H9 (cell line): ENCODE measurements around the gene MTA1. TPM values are rescaled to one million over a fixed set of nuclear protein-coding genes. Genes with fewer than 3 reads are reported as not detected.

Experiments used
- DNase-seq: peaks from one replicate; pipeline ENCODE4 v3.0.0-alpha.2; 2017
- H2AFZ ChIP-seq: one replicate; pipeline ENCODE4 v1.6.1; 2013; ENCODE audit warnings: mild to moderate bottlenecking, low read length, control low read depth, moderate library complexity
- H2AK5ac ChIP-seq: 2 replicates; pipeline ENCODE4 v1.6.1; 2013; ENCODE audit warnings: low read length, control low read depth, mixed read lengths; ENCODE audit not compliant: insufficient read length
- H2BK120ac ChIP-seq: one replicate; pipeline ENCODE4 v1.6.1; 2013; ENCODE audit warnings: low read depth, mild to moderate bottlenecking, low read length, control low read depth, inconsistent platforms; ENCODE audit not compliant: poor library complexity, severe bottlenecking
- H2BK12ac ChIP-seq: 2 replicates; pipeline ENCODE4 v1.6.1; 2013; ENCODE audit warnings: low read length, control low read depth, mixed read lengths, low read depth; ENCODE audit not compliant: insufficient read length
- H2BK15ac ChIP-seq: 2 replicates; pipeline ENCODE4 v1.6.1; 2013; ENCODE audit warnings: low read depth, low read length, control low read depth
- H2BK20ac ChIP-seq: one replicate; pipeline ENCODE4 v1.6.1; 2013; ENCODE audit warnings: low read depth, mild to moderate bottlenecking, low read length, control low read depth, inconsistent platforms; ENCODE audit not compliant: poor library complexity, severe bottlenecking
- H2BK5ac ChIP-seq: 2 replicates; pipeline ENCODE4 v1.6.1; 2013; ENCODE audit warnings: low read length, control low read depth, mixed read lengths; ENCODE audit not compliant: insufficient read length
- H3K14ac ChIP-seq: 2 replicates; pipeline ENCODE4 v1.6.1; 2013; ENCODE audit warnings: low read length, control low read depth; ENCODE audit not compliant: insufficient read depth
- H3K18ac ChIP-seq: 2 replicates; pipeline ENCODE4 v1.6.1; 2013; ENCODE audit warnings: low read depth, mild to moderate bottlenecking, mixed read lengths, low read length, control low read depth; ENCODE audit not compliant: insufficient read length
- H3K23ac ChIP-seq: 2 replicates; pipeline ENCODE4 v1.6.1; 2013; ENCODE audit warnings: low read length, control low read depth, mixed read lengths, low read depth; ENCODE audit not compliant: insufficient read length
- H3K23me2 ChIP-seq: 2 replicates; pipeline ENCODE4 v1.6.1; 2013; ENCODE audit warnings: low read depth, mild to moderate bottlenecking, mixed read lengths, low read length, control low read depth; ENCODE audit not compliant: insufficient read length, poor library complexity, severe bottlenecking
- H3K27ac ChIP-seq: 2 replicates; pipeline ENCODE4 v1.5.1; 2013; ENCODE audit warnings: low read length, control low read depth, mixed read lengths, low read depth; ENCODE audit not compliant: insufficient read length
- H3K27me3 ChIP-seq: 2 replicates; pipeline ENCODE4 v1.6.1; 2013; ENCODE audit warnings: low read length, control low read depth, inconsistent platforms; ENCODE audit not compliant: insufficient read depth
- H3K4ac ChIP-seq: 2 replicates; pipeline ENCODE4 v1.6.1; 2013; ENCODE audit warnings: low read depth, mild to moderate bottlenecking, control low read depth, inconsistent platforms, low read length, moderate library complexity
- H3K4me1 ChIP-seq: 2 replicates; pipeline ENCODE4 v1.6.1; 2013; ENCODE audit warnings: low read length, control low read depth, inconsistent platforms; ENCODE audit not compliant: insufficient read depth
- H3K4me2 ChIP-seq: 2 replicates; pipeline ENCODE4 v1.6.1; 2013; ENCODE audit warnings: low read length, control low read depth, mixed read lengths; ENCODE audit not compliant: insufficient read length, insufficient read depth
- H3K56ac ChIP-seq: 2 replicates; pipeline ENCODE4 v1.6.1; 2013; ENCODE audit warnings: low read depth, mild to moderate bottlenecking, mixed read lengths, low read length, control low read depth; ENCODE audit not compliant: insufficient read length
- H3K79me1 ChIP-seq: 2 replicates; pipeline ENCODE4 v1.6.1; 2013; ENCODE audit warnings: low read depth, mild to moderate bottlenecking, moderate library complexity, low read length, control low read depth, inconsistent platforms; ENCODE audit not compliant: insufficient read depth, poor library complexity, severe bottlenecking
- H3K79me2 ChIP-seq: 2 replicates; pipeline ENCODE4 v1.6.1; 2013; ENCODE audit warnings: low read length, control low read depth, inconsistent platforms; ENCODE audit not compliant: insufficient read depth
- H3K9ac ChIP-seq: 2 replicates; pipeline ENCODE4 v1.6.1; 2013; ENCODE audit warnings: low read length, control low read depth, mixed read lengths; ENCODE audit not compliant: insufficient read length; ENCODE audit errors: extremely low read depth
- H3K9me3 ChIP-seq: one replicate; pipeline ENCODE4 v1.6.1; 2013; ENCODE audit warnings: low read depth, low read length, inconsistent platforms; ENCODE audit not compliant: control insufficient read depth
- H3T11ph ChIP-seq: one replicate; pipeline ENCODE4 v1.6.1; 2013; ENCODE audit warnings: mild to moderate bottlenecking, low read length, control low read depth, inconsistent platforms
- H4K20me1 ChIP-seq: one replicate; pipeline ENCODE4 v1.6.1; 2013; ENCODE audit not compliant: control insufficient read depth, insufficient read length, insufficient read depth
- H4K5ac ChIP-seq: 2 replicates; pipeline ENCODE4 v1.6.1; 2013; ENCODE audit warnings: low read depth, mild to moderate bottlenecking, mixed read lengths, low read length, control low read depth; ENCODE audit not compliant: insufficient read length
- H4K8ac ChIP-seq: replicated peaks from 2 replicates; pipeline ENCODE4 v1.6.1; 2013; ENCODE audit warnings: low read length, control low read depth, mixed read lengths, low read depth; ENCODE audit not compliant: insufficient read length
- H4K91ac ChIP-seq: 2 replicates; pipeline ENCODE4 v1.6.1; 2013; ENCODE audit warnings: low read depth, mild to moderate bottlenecking, moderate library complexity, mixed read lengths, low read length, control low read depth; ENCODE audit not compliant: insufficient read length
- H3K27ac Mint-ChIP-seq, 3 experiments: 2 replicates in 2 of 3; 3 replicates in 1 of 3; pipeline ENCODE4 v1.8.0; 2020 to 2021; ENCODE audit warnings: mixed read lengths in 3 of 3, mild to moderate bottlenecking in 1 of 3, moderate library complexity in 1 of 3
- H3K27me3 Mint-ChIP-seq: 2 replicates; pipeline ENCODE4 v1.8.0; 2021; ENCODE audit warnings: low read depth, mild to moderate bottlenecking, moderate library complexity, mixed read lengths
- H3K36me3 Mint-ChIP-seq, 3 experiments: 2 replicates in 2 of 3; 3 replicates in 1 of 3; pipeline ENCODE4 v1.8.0; 2020 to 2021; ENCODE audit warnings: low read depth in 3 of 3, mixed read lengths in 3 of 3; ENCODE audit not compliant: insufficient read depth in 1 of 3
- H3K4me1 Mint-ChIP-seq, 2 experiments: 2 replicates each; pipeline ENCODE4 v1.8.0; 2020; ENCODE audit warnings: mixed read lengths in 2 of 2
- H3K4me3 Mint-ChIP-seq, 2 experiments: 2 replicates in 1 of 2; 3 replicates in 1 of 2; pipeline ENCODE4 v1.8.0; 2020 to 2021; ENCODE audit warnings: mild to moderate bottlenecking in 2 of 2, mixed read lengths in 2 of 2, moderate library complexity in 1 of 2
- H3K9me3 Mint-ChIP-seq, 2 experiments: 2 replicates in 1 of 2; 3 replicates in 1 of 2; pipeline ENCODE4 v1.8.0; 2020; ENCODE audit warnings: mild to moderate bottlenecking in 2 of 2, mixed read lengths in 2 of 2, moderate library complexity in 1 of 2
- CTCF ChIP-seq: fragments of 200-600 bp; sonication (generic); conservative IDR thresholded peaks from 3 replicates; pipeline ENCODE4 v1.8.0; 2021; ENCODE audit warnings: antibody characterized with exemption, mild to moderate bottlenecking
- WGBS: extraction: QIAGEN DNeasy Blood & Tissue Kit; methylation state at CpG from one replicate; pipeline ENCODE4 v1.1.7; 2013; ENCODE audit warnings: missing lambda C conversion rate, low lambda C conversion rate, mixed read lengths; ENCODE audit not compliant: insufficient read length; ENCODE audit errors: extremely low coverage; 5-methylcytosine and 5-hydroxymethylcytosine counted together
- total RNA-seq: library from RNA; stranded (reverse); gene quantifications from 2 replicates; pipeline ENCODE4 v1.2.1, GENCODE V29; 2021

MTA1 gene
- total RNA-seq, 1 experiment from 2014 or later = 230 TPM

- Histone ChIP-seq H2BK15ac (no peak overlapping the region), H2BK120ac (no peak overlapping the region), H3K56ac (no peak overlapping the region), H3K27ac (no peak overlapping the region), H3K9ac (no peak overlapping the region), H3K4me2 (no peak overlapping the region), H4K8ac (no peak overlapping the region), H2AFZ (no peak overlapping the region), H4K91ac (no peak overlapping the region), H3K23ac (no peak overlapping the region), H3K4ac (no peak overlapping the region), H3K14ac (no peak overlapping the region), H3K18ac (no peak overlapping the region), H3K23me2 (no peaks in the 10 kb centered on the region), H3K27me3 (no peaks in the 10 kb centered on the region), H2BK12ac (no peak overlapping the region), H2BK20ac (no peak overlapping the region), H3K79me1 (no peaks in the 10 kb centered on the region), H2BK5ac (no peak overlapping the region), H3T11ph (no peak overlapping the region), H4K5ac (no peak overlapping the region), H4K20me1 (no peaks in the 10 kb centered on the region), H2AK5ac (no peak overlapping the region), H3K9me3 (no peaks in the 10 kb centered on the region), H3K4me1 (no peaks in the 10 kb centered on the region), H3K79me2 (no peaks in the 10 kb centered on the region)
- H3K27ac Mint-ChIP-seq = no peak overlapping the region; a peak in 1 of 7 replicates
- no peaks in the 10 kb centered on the region for H3K9me3 Mint-ChIP-seq
- DNase-seq = peak; percentile 27
- TF ChIP-seq CTCF = no peak
- no peaks in the 10 kb centered on the region for H3K4me1 Mint-ChIP-seq
- H3K4me3 Mint-ChIP-seq = no peak overlapping the region
- WGBS = no CpG with 5 or more reads among the region's 19 CpGs
- no peaks in the 10 kb centered on the region for H3K27me3 Mint-ChIP-seq
- H3K36me3 Mint-ChIP-seq = peaks cover 10 to 20% (median 18%) of the 10 kb centered on the region in 3 experiments; a peak in 6 of 7 replicates
Observed at GRCh38 chr14:105385322-105385637, 34.3 kb upstream of the MTA1 start.
